ENCODE measurements around the gene GAB4. TPM values are rescaled to one million over a fixed set of nuclear protein-coding genes. Genes with fewer than 3 reads are reported as not detected.

GAB4 gene
- total RNA-seq, 1 donor from 2014 or later: not detected

DNA sequence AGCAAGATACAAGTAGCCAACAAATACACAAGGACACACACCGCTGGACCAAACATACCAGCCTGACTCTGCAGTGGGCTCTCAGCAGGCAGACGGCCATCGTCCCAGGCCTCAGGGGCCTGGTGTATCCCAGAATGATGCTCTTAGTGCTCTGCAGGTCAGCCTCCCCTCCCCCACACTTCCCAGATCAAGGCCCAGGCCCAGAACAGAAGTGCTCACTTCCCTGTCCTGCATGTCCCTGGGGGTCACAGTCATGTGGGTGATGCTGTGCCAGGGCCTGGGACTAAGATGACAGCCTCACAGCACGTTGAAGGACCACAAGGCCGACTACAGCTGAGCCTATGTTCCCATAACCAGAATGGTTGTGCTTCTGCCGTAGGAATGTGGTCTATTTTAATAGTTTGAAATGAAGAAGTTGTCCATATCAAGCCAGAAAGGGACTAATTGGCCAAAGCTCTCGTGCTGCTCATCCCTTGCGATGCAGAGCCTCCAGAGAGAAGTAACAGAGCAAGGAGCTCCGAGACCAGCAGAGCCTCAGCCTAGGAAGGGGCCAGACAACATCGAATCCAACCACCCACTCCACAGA is 48.6 kb downstream of the GAB4 start:
- FAIRE-seq: no peak
- Histone ChIP-seq H3K9ac (ENCODE audit: low read length) (no peak overlapping the region), H3K4me1 (ENCODE audit: insufficient read depth, low read length) (no peaks in the 10 kb centered on the region), H3K27ac (ENCODE audit: low read depth, low read length) (no peak overlapping the region), H4K20me1 (ENCODE audit: insufficient read depth, low read length) (no peaks in the 10 kb centered on the region), H3K9me3 (ENCODE audit: insufficient read depth, low read depth, low read length) (peaks cover 6% of the 10 kb centered on the region), H2AFZ (ENCODE audit: low read depth, low read length) (no peak overlapping the region), H3K36me3 (ENCODE audit: insufficient read depth, low read length) (no peaks in the 10 kb centered on the region), H3K4me2 (ENCODE audit: low read length) (no peak overlapping the region), H3K79me2 (ENCODE audit: insufficient read depth, low read length) (no peaks in the 10 kb centered on the region), H3K4me3 (ENCODE audit: insufficient read depth, low read depth, low read length) (no peak overlapping the region), H3K27me3 (ENCODE audit: insufficient read depth, low read length) (no peaks in the 10 kb centered on the region)
- Mint-ChIP-seq H3K36me3 (ENCODE audit: low read depth, unreplicated experiment) (no peaks in the 10 kb centered on the region), H3K27ac (ENCODE audit: unreplicated experiment) (no peak overlapping the region), H3K27me3 (ENCODE audit: low read depth, unreplicated experiment) (peaks cover 6% of the 10 kb centered on the region), H3K4me1 (ENCODE audit: low read depth, unreplicated experiment) (no peaks in the 10 kb centered on the region), H3K9me3 (ENCODE audit: unreplicated experiment) (peaks cover 3% of the 10 kb centered on the region), H3K4me3 (ENCODE audit: unreplicated experiment) (no peak overlapping the region)
- TF ChIP-seq, protein P1, sequence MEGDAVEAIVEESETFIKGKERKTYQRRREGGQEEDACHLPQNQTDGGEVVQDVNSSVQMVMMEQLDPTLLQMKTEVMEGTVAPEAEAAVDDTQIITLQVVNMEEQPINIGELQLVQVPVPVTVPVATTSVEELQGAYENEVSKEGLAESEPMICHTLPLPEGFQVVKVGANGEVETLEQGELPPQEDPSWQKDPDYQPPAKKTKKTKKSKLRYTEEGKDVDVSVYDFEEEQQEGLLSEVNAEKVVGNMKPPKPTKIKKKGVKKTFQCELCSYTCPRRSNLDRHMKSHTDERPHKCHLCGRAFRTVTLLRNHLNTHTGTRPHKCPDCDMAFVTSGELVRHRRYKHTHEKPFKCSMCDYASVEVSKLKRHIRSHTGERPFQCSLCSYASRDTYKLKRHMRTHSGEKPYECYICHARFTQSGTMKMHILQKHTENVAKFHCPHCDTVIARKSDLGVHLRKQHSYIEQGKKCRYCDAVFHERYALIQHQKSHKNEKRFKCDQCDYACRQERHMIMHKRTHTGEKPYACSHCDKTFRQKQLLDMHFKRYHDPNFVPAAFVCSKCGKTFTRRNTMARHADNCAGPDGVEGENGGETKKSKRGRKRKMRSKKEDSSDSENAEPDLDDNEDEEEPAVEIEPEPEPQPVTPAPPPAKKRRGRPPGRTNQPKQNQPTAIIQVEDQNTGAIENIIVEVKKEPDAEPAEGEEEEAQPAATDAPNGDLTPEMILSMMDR (IDR thresholded peaks at IDR 0.05; ENCODE audit: insufficient read depth, low read depth, low read length): no peak
- no peak for TF ChIP-seq EZH2 (IDR thresholded peaks at IDR 0.05; ENCODE audit: insufficient read depth, low read length)
- DNase-seq (ENCODE audit: low read depth): no peak

DNA sequence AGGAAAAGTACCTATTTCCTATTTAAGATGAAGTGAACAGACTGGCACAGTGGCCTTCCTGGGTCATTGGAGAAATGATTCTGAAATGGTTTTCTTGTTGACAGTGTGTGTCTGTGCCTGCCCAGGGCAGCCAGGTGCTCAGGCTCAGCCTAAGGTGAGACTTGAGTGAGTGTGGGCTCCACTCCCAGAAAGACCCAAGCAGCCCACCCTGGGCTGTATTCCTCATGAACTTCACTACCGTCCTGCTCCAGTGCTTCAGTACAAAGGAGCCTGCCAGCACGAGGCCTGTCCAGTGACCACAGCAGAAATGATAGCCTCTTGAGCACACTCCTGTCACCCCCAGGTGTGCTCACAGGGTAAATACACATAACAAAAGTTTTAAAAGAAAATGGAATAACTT is 49.5 kb downstream of the GAB4 start:
- Histone ChIP-seq H3K36me3 (ENCODE audit: insufficient read depth, low read length) (no peaks in the 10 kb centered on the region), H3K79me2 (ENCODE audit: insufficient read depth, low read length) (no peaks in the 10 kb centered on the region), H3K9me3 (ENCODE audit: insufficient read depth, low read depth, low read length) (peaks cover 6% of the 10 kb centered on the region), H3K4me2 (ENCODE audit: low read length) (no peak overlapping the region), H3K27ac (ENCODE audit: low read depth, low read length) (no peak overlapping the region), H2AFZ (ENCODE audit: low read depth, low read length) (no peak overlapping the region), H3K4me3 (ENCODE audit: insufficient read depth, low read depth, low read length) (no peak overlapping the region), H3K4me1 (ENCODE audit: insufficient read depth, low read length) (no peaks in the 10 kb centered on the region), H4K20me1 (ENCODE audit: insufficient read depth, low read length) (no peaks in the 10 kb centered on the region), H3K9ac (ENCODE audit: low read length) (no peak overlapping the region), H3K27me3 (ENCODE audit: insufficient read depth, low read length) (no peaks in the 10 kb centered on the region)
- DNase-seq (ENCODE audit: low read depth) (no peak), FAIRE-seq (no peak)
- H3K9me3 Mint-ChIP-seq (ENCODE audit: unreplicated experiment): peaks cover 5% of the 10 kb centered on the region
- H3K4me3 Mint-ChIP-seq (ENCODE audit: unreplicated experiment): no peak overlapping the region
- H3K27me3 Mint-ChIP-seq (ENCODE audit: low read depth, unreplicated experiment): peaks cover 3% of the 10 kb centered on the region
- H3K4me1 Mint-ChIP-seq (ENCODE audit: low read depth, unreplicated experiment): no peaks in the 10 kb centered on the region
- no peak for TF ChIP-seq EZH2 (IDR thresholded peaks at IDR 0.05; ENCODE audit: insufficient read depth, low read length)
- H3K36me3 Mint-ChIP-seq (ENCODE audit: low read depth, unreplicated experiment): no peaks in the 10 kb centered on the region
- no peak overlapping the region for H3K27ac Mint-ChIP-seq (ENCODE audit: unreplicated experiment)

DNA sequence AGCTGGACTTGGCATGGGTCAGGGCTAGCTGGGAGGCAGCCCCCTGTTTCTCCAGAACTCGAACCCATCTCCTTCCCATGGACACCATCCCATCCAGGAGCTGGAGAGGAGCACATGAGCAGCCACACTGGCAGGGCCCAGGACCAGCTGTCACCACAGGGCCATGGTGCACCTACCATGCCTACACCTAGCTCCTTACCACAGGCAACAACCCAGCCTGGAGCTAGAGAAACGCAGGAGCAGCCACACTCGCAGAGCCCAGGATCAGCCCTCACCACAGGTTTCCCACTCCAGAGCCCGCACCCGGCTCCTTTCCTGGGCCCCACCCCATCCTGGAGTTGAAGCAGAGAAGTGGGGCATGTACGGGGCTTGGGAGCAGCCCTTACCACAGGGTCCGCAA is 50.2 kb downstream of the GAB4 start:
- no peaks in the 10 kb centered on the region for H3K36me3 Mint-ChIP-seq (ENCODE audit: low read depth, unreplicated experiment)
- DNase-seq (ENCODE audit: low read depth): no peak
- no peaks in the 10 kb centered on the region for H3K36me3 ChIP-seq (ENCODE audit: insufficient read depth, low read length)

More for the DNA sequence above, 50.2 kb downstream of the GAB4 start:
- Histone ChIP-seq H3K9ac (ENCODE audit: low read length) (no peak overlapping the region), H3K79me2 (ENCODE audit: insufficient read depth, low read length) (no peaks in the 10 kb centered on the region), H2AFZ (ENCODE audit: low read depth, low read length) (no peak overlapping the region), H3K27ac (ENCODE audit: low read depth, low read length) (no peak overlapping the region), H3K27me3 (ENCODE audit: insufficient read depth, low read length) (no peaks in the 10 kb centered on the region), H4K20me1 (ENCODE audit: insufficient read depth, low read length) (no peaks in the 10 kb centered on the region), H3K4me3 (ENCODE audit: insufficient read depth, low read depth, low read length) (no peak overlapping the region), H3K4me1 (ENCODE audit: insufficient read depth, low read length) (no peaks in the 10 kb centered on the region), H3K4me2 (ENCODE audit: low read length) (no peak overlapping the region), H3K9me3 (ENCODE audit: insufficient read depth, low read depth, low read length) (peaks cover 6% of the 10 kb centered on the region)
- H3K9me3 Mint-ChIP-seq (ENCODE audit: unreplicated experiment): peaks cover 5% of the 10 kb centered on the region
- no peak for TF ChIP-seq EZH2 (IDR thresholded peaks at IDR 0.05; ENCODE audit: insufficient read depth, low read length)
- TF ChIP-seq, protein P1 (IDR thresholded peaks at IDR 0.05; ENCODE audit: insufficient read depth, low read depth, low read length): no peak
- no peaks in the 10 kb centered on the region for H3K4me1 Mint-ChIP-seq (ENCODE audit: low read depth, unreplicated experiment)
- H3K4me3 Mint-ChIP-seq (ENCODE audit: unreplicated experiment): no peak overlapping the region
- peaks cover 3% of the 10 kb centered on the region for H3K27me3 Mint-ChIP-seq (ENCODE audit: low read depth, unreplicated experiment)
- no peak overlapping the region for H3K27ac Mint-ChIP-seq (ENCODE audit: unreplicated experiment)
- no peak for FAIRE-seq

Data from astrocyte (in vitro differentiated cells and primary cell).